Stimulated activated CD8-positive, alpha-beta memory T cell treated with anti-CD3 and anti-CD28 coated beads, Interleukin-4, amount 100 ng/mL, for 1 hour (primary cell): ENCODE data around the gene LPCAT1.
"Not testable (repeated sequence)": the region's sequence is repeated elsewhere in the genome, so short reads cannot be mapped to it uniquely, and the experiment has no call there.

Experiments
- DNase-seq, 2 donors: peaks; one replicate each; pipeline ENCODE4 v3.0.0-alpha.2; 2020; ENCODE audit warnings: low read depth in 2 of 2, low spot score in 1 of 2

Gene LPCAT1

GRCh38 chr5:1523480-1523792 is 324 bp downstream of the LPCAT1 start:
- DNase-seq, result no peak

- no peak for DNase-seq
Observed at GRCh38 chr5:1522601-1523479, 920 bp downstream of the LPCAT1 start.

GRCh38 chr5:1521671-1522600 is 1.8 kb downstream of the LPCAT1 start:
- DNase-seq, result no peak

DNA sequence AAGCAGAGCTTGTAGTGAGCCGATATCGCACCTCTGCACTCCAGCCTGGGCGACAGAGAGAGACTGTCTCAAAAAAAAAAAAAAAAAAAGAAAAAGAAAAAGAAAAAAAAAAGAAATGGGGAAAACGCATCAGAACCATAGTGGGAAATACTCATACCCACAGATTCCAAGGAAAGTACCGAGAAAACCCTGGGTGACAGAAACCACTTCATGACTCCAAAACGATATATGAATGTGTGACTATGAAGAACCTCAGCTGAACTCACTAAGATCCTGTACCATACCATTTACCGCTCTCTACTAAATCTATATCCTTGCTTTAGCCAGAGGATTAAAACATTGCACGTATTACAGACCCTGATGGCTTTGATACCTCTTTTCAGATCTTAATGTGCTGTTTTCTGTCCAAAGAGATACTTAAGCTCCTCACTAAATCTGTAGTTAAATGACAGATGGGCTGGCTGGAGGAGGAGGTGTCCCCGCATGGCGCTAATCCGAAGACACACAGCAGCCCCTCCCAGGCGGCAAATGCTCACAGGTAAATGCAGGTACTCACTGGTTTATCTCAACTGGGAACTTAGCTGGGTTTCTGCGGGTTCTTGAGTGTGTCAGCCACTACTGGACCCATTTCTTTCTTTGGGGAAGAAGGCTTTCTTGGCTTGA is 2.8 kb downstream of the LPCAT1 start:
- no peak for DNase-seq

DNA sequence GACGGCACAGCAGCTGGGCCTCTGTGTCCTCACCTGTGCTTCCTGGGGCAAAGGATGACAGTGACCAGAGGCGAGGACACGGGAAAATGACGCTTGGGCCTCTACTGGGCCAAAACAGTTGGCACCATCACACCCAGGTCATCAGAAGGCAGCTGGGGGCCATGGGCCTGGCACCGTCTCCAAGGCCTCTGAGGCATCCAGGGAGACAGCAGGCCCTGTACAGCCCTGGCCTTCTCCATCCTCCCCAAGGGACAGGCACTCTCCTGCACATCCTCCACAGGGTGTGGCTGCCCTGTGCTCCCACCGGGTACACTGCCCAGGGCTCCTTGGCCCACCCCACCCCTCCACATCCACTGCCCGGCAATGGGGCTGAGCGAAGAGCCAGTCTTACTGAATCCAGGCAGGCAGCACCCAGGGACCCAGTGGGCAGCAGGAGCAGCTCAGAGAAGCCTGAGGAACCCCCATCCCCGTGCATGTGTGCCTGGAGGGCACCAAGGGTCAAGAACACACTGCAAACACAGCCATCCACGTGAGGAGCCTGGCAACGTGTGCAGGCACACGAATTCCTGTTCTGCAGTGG is 4.0 kb downstream of the LPCAT1 start:
- DNase-seq, result no peak

DNA sequence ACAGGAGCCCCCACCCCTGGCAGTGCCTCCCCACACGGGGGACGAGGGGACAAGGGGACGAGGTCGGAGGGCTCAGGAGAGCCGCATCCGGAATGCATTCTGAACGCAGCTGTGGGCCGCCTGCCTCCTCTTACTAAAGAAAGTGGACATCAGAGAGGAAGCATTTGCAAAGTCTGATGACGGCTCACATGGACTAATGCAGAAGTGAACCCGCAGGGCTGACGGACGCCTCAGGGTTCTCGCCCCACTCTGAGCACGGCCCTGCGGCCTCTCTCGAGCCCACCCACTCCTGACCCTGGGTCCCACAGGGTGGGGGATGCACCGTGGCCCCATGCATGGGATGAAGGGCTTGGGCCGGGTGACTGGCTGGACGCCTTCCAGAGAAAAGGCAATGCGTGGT is 5.9 kb downstream of the LPCAT1 start:
- no peak for DNase-seq

DNA sequence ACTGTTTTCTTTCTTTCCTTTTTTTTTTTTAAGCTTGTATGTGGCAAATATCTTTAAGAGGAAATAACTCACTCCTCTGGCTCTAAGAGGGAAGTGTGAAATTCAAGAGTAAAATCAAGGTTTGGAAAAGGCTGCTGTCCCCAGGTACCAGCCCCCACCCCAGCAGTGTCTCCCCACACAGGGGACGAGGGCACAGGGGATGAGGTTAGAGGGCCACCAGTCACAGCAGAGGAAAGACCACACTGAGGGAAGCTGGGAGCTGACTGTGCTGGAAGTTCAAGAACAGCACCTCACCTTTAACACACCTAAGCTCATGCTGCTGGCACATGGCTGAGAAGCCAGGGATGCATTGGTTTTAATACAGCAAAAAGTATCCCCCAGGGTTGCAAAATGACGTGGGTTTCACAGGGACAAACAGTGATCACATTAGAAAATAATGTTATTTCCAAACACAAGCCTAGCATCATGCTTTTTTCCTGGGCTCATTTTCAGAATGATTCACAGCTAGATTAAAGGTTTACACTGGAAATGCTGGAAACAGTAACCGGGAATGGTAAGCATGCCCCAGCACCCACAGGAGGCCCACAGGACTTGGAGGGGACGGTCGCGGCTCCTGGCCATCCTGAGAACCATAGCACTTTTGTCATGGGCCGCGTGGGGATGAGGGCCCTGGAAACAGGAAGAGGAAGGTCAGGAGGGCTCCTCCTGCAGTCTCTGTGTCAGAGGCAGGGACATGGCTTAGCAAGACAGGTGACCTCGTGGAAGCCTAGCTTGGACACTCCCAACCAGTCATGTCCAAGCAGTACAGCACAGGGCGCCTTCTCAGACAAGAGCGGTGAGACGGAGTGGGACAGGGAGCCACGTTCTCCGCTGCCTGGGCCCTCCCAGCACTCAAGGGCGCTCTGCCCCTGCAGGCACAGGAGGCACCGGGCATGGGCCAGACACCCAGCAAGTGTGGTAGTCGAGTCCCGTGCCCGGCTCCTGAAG is 6.9 kb downstream of the LPCAT1 start:
- DNase-seq, result no peak

DNA sequence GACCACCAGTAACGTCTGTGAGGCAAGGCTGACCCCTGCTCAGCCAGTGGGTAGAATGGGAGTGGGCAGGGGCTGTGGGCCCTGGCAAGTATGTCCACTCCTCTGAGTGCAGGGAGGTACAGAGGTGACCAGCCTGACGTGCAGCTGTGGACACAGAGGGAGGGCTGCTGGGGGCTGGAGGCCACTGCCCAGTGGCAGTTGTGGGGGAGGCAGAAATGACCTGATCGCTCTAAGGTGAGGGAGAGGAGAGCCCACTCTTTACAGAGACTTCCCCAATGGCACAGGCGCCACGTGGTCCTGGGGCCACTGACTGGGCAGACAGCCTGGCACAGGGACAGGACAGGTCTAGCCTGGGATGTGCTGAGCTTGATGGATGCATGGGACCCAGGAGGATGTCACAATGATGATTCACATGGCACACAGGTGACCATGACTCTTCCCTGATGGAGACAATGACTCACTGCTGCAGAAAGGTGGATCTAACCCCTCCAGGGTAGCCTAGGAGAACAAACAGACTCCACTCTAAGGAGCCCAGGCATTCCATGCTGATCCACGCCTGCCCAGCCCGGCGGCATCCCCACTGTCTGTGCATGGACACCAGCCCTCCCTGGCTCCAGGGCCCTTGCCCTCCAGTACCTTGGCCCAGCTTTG is 7.7 kb downstream of the LPCAT1 start:
- no peak for DNase-seq

DNA sequence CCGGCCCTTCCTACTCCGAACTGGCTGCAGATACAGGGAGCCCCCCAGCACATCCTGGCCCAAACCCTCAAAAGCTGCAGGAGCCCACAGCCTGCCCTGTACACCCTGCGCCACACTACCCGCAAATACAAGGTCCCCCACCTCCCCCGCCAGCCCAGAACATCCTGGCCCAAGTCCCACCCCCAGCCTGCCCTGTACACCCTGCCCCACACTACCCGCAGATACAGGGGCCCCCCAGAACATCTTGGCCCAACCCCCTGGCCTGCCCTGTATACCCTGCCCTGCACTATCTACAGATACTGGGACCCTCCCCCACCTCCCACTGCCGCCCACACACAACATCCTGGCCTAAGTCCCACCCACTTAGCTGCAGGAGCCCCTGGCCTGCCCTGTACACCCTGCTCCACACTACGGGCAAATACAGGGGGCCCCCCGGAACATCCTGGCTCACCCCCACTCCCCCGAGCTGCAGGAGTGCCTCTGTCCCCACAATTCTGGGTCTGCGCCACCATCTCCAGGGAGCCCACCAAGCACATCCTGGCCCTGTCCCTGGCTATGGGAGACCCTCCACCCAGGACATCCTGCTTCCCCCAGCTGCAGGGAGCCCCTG is 8.3 kb downstream of the LPCAT1 start:
- no peak for DNase-seq

- not testable (repeated sequence) for DNase-seq
Observed at GRCh38 chr5:1514819-1515310, 8.9 kb downstream of the LPCAT1 start.

- no peak for DNase-seq
Observed at GRCh38 chr5:1514027-1514818, 9.5 kb downstream of the LPCAT1 start.

- DNase-seq, result no peak
Observed at GRCh38 chr5:1513326-1514026, 10.3 kb downstream of the LPCAT1 start.

GRCh38 chr5:1512541-1513291 is 11.0 kb downstream of the LPCAT1 start:
- DNase-seq, result no peak

GRCh38 chr5:1511651-1512540 is 11.9 kb downstream of the LPCAT1 start:
- DNase-seq, result no peak

GRCh38 chr5:1511048-1511447 is 12.7 kb downstream of the LPCAT1 start:
- DNase-seq, result no peak

DNA sequence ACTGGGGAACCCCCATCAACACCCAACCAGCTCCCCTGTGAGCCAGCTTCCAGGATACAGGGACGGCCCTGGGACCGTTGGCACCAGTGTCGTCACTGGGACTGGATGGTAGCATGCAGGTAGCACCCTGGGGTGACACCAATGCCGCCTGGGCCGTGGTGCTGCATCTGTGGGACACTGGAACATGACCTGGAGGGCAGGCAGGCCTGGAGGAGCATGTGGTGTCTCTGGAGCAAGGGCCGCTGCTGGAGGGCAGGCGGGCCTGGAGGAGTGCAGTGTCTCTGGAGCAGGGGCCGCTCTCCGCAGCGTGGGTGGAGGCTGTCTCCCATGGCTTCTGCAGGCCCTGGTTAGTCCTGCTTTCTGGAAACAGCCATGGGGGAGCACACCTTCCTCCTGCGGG is 13.1 kb downstream of the LPCAT1 start:
- no peak for DNase-seq
